Measurements from ENCODE around the gene TIPRL. TPM values are rescaled to one million over a fixed set of nuclear protein-coding genes. Genes with fewer than 3 reads are reported as not detected.
A peak's percentile ranks its signal among the peaks of the same experiment; 100 is the strongest.

TIPRL gene
- total RNA-seq: 10 to 100 TPM; 29.3 to 30.9 TPM
- 32.4 TPM for polyA plus RNA-seq (2013, experiment 1 of 2)
- polyA plus RNA-seq (2013, experiment 2 of 2): 34.6 TPM
- long read RNA-seq, experiment 1, partial matches to known transcripts: 4 of 25 reads
- long read RNA-seq, experiment 1, other reads (novel, unspliced or antisense): 21 of 25 reads
- long read RNA-seq, experiment 2, transcript TIPRL-202 (7 exons, 3,032 nt): major isoform, 39 of 51 reads
- long read RNA-seq, experiment 2, partial matches to known transcripts: 8 of 51 reads
- long read RNA-seq, experiment 2, other reads (novel, unspliced or antisense): 3 of 51 reads
- long read RNA-seq, experiment 3, transcript TIPRL-202 (7 exons, 3,032 nt): major isoform, 63 of 78 reads
- long read RNA-seq, experiment 3, partial matches to known transcripts: 7 of 78 reads
- long read RNA-seq, experiment 3, other reads (novel, unspliced or antisense): 8 of 78 reads
- long read RNA-seq, experiment 4, transcript TIPRL-202 (7 exons, 3,032 nt): major isoform, 108 of 126 reads
- long read RNA-seq, experiment 4, partial matches to known transcripts: 7 of 126 reads
- long read RNA-seq, experiment 4, other reads (novel, unspliced or antisense): 11 of 126 reads

- Mint-ChIP-seq H3K27ac (no peak within 1 kb of the TSS), H3K27me3 (ENCODE audit: insufficient read depth) (no peaks in the 10 kb centered on the region), H3K36me3 (ENCODE audit: low read depth) (no peaks in the 10 kb centered on the region), H3K4me3 (no peak within 1 kb of the TSS), H3K4me1 (peaks cover 6% of the 10 kb centered on the region), H3K9me3 (no peaks in the 10 kb centered on the region)
- H3K9me3 ChIP-seq (ENCODE audit: control insufficient read depth, low read length): no peaks in the 10 kb centered on the region
- peak; percentile 99 for DNase-seq
- H3K36me3 ChIP-seq (ENCODE audit: control insufficient read depth, insufficient read depth, low read length): no peaks in the 10 kb centered on the region
- H3K4me1 ChIP-seq (ENCODE audit: control insufficient read depth, insufficient read depth, low read length): peaks cover 3% of the 10 kb centered on the region
- peak within 1 kb of the TSS; percentile 83 for H3K27ac ChIP-seq (ENCODE audit: low read depth, low read length)
- WGBS, 2 experiments (ENCODE audit: insufficient coverage in 1 of 2, insufficient read length in 1 of 2): 0% methylated on average over 30 to 56 of the region's 56 CpGs
- TF ChIP-seq CTCF (conservative IDR thresholded peaks at IDR 0.05): peak; percentile 87
- H3K9ac ChIP-seq (ENCODE audit: extremely low read depth, low read length, poor library complexity, severe bottlenecking): peak within 1 kb of the TSS; percentile 66
- no peaks in the 10 kb centered on the region for H3K27me3 ChIP-seq (ENCODE audit: control insufficient read depth, insufficient read depth, low read length, poor library complexity, severe bottlenecking)
- peak within 1 kb of the TSS; percentile 98 for H3K4me3 ChIP-seq (ENCODE audit: low read length)
These were observed at the start of gene TIPRL for GRCh38 chr1:168178638-168179437. Gene TIPRL, plus strand, starts transcription at chr1:168178962. Its CDS starts 116 bp downstream, at chr1:168179078.

DNA sequence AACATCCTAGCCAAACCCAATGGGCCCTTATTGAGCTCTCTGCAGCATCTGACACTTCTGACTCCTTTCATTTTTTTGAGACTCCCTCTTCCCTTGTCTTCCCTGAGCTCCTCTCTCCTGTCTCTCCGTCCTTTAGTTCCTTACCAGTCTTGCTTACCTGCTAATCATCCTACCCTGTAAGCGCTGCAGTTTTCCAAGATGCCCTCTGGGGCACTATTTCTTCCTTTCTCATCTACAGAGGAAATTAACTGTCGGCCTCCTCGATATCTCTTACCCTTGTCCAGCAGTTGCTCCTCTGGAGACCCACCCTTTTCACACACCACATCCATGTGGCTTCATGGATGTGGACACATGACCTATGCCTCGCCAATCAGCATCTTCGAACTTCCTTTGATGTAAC lies 48.8 kb upstream of the TIPRL start:
- no peak for DNase-seq
- Histone ChIP-seq H3K4me1 (ENCODE audit: control insufficient read depth, insufficient read depth, low read length) (no peaks in the 10 kb centered on the region), H3K4me3 (ENCODE audit: low read length) (no peak overlapping the region), H3K27me3 (ENCODE audit: control insufficient read depth, insufficient read depth, low read length, poor library complexity, severe bottlenecking) (no peaks in the 10 kb centered on the region), H3K27ac (ENCODE audit: low read depth, low read length) (no peak overlapping the region), H3K9me3 (ENCODE audit: control insufficient read depth, low read length) (peaks cover 14% of the 10 kb centered on the region), H3K36me3 (ENCODE audit: control insufficient read depth, insufficient read depth, low read length) (peaks cover 75% of the 10 kb centered on the region), H3K9ac (ENCODE audit: extremely low read depth, low read length, poor library complexity, severe bottlenecking) (no peak overlapping the region)
- peaks cover 15% of the 10 kb centered on the region for H3K4me1 Mint-ChIP-seq
- WGBS, 2 experiments (ENCODE audit: insufficient coverage in 1 of 2, insufficient read length in 1 of 2): 88 to 89% methylated on average over 6 of the region's 6 CpGs
- no peaks in the 10 kb centered on the region for H3K9me3 Mint-ChIP-seq
- peaks cover 4% of the 10 kb centered on the region for H3K27me3 Mint-ChIP-seq (ENCODE audit: insufficient read depth)
- no peak overlapping the region for H3K27ac Mint-ChIP-seq
- H3K4me3 Mint-ChIP-seq: no peak overlapping the region
- TF ChIP-seq CTCF (conservative IDR thresholded peaks at IDR 0.05): peak; percentile 52
- H3K36me3 Mint-ChIP-seq (ENCODE audit: low read depth): peaks cover 53% of the 10 kb centered on the region

DNA sequence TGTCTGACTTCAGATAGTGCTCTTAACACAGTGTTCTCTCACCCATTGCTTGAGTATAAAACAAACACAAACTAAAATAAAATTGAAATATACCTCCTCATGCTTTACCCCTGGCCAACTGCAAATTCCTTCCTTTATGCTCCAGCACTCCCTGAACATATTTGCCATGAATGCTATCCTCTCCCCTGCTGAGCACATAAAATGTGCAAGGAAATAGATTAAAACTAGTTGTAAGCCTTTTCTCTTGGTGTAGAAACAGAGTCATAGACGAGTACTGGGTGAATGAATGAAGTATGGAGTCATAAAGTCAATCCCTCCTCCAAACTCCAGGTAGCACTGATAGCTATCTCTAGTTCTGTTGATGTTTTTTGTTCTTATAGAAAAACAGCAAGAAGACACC lies 44.6 kb upstream of the TIPRL start:
- no peaks in the 10 kb centered on the region for H3K9me3 ChIP-seq (ENCODE audit: control insufficient read depth, low read length)
- H3K4me1 ChIP-seq (ENCODE audit: control insufficient read depth, insufficient read depth, low read length): no peaks in the 10 kb centered on the region
- peaks cover 30% of the 10 kb centered on the region for H3K4me1 Mint-ChIP-seq
- no peak overlapping the region for H3K4me3 Mint-ChIP-seq
- DNase-seq: no peak
- H3K4me3 ChIP-seq (ENCODE audit: low read length): peak overlapping the region; percentile 86
- no peak overlapping the region for H3K9ac ChIP-seq (ENCODE audit: extremely low read depth, low read length, poor library complexity, severe bottlenecking)
- peaks cover 43% of the 10 kb centered on the region for H3K36me3 ChIP-seq (ENCODE audit: control insufficient read depth, insufficient read depth, low read length)
- no peak overlapping the region for H3K27ac ChIP-seq (ENCODE audit: low read depth, low read length)
- H3K9me3 Mint-ChIP-seq: no peaks in the 10 kb centered on the region
- H3K27me3 Mint-ChIP-seq (ENCODE audit: insufficient read depth): peaks cover 20% of the 10 kb centered on the region
- WGBS, 2 experiments (ENCODE audit: insufficient coverage in 1 of 2, insufficient read length in 1 of 2): 83% methylated on average over 1 of the region's 1 CpG; no CpG with 5 or more reads in 1 of the 2 experiments
- no peaks in the 10 kb centered on the region for H3K27me3 ChIP-seq (ENCODE audit: control insufficient read depth, insufficient read depth, low read length, poor library complexity, severe bottlenecking)
- H3K36me3 Mint-ChIP-seq (ENCODE audit: low read depth): peaks cover 22% of the 10 kb centered on the region
- H3K27ac Mint-ChIP-seq: no peak overlapping the region
- TF ChIP-seq CTCF (conservative IDR thresholded peaks at IDR 0.05): no peak

Measured in endodermal cell (in vitro differentiated cells).